HEK293 (cell line): Measurements from ENCODE around the gene GBF1.
"Not testable (repeated sequence)": the region's sequence is repeated elsewhere in the genome, so short reads cannot be mapped to it uniquely, and the experiment has no call there.

Source experiments
- CTCF ChIA-PET: fragments of 350-600 bp; formaldehyde crosslinking; extraction: SDS; loops from one replicate; lab custom pipeline; 2021; ENCODE audit warnings: antibody characterized with exemption; lab: Yijun Ruan, JAX
- POLR2A ChIA-PET: fragments of 300-600 bp; formaldehyde crosslinking; extraction: SDS; loops from one replicate; lab custom pipeline; 2020; ENCODE audit warnings: antibody characterized with exemption, inconsistent platforms; lab: Yijun Ruan, JAX
- H3K27ac ChIP-seq: fragments of 200-500 bp; sonication (Bioruptor generic); 2 replicates; pipeline ENCODE4 v1.5.1; 2014; ENCODE audit warnings: low read depth, low read length, control low read depth, inconsistent platforms; ENCODE audit errors: extremely low read depth
- H3K36me3 ChIP-seq, 2 experiments: fragments of 200-500 bp in 1 of 2; sonication (Bioruptor generic) in 1 of 2; 1 replicate in 1 of 2; 2 replicates in 1 of 2; pipeline ENCODE4 v1.5.1; 2014 to 2017; ENCODE audit warnings: inconsistent platforms in 2 of 2, low read length in 2 of 2; ENCODE audit not compliant: control insufficient read depth in 2 of 2, insufficient read depth in 1 of 2
- H3K4me1 ChIP-seq: fragments of 200-500 bp; sonication (Bioruptor generic); 2 replicates; pipeline ENCODE4 v1.5.1; 2014; ENCODE audit warnings: mild to moderate bottlenecking, low read length, inconsistent platforms; ENCODE audit not compliant: control insufficient read depth, insufficient read depth
- H3K4me3 ChIP-seq: 2 replicates; pipeline ENCODE4 v1.5.1; 2011; ENCODE audit warnings: low read depth, mild to moderate bottlenecking, control low read depth, low read length, moderate library complexity
- H3K9me3 ChIP-seq: fragments of 200-500 bp; sonication (Bioruptor generic); 2 replicates; pipeline ENCODE4 v1.5.1; 2014; ENCODE audit warnings: low read depth, low read length, inconsistent platforms; ENCODE audit not compliant: control insufficient read depth, insufficient read depth
- KLF9 ChIP-seq: fragments of 450-650 bp; formaldehyde crosslinking; IDR thresholded peaks from 2 replicates; pipeline ENCODE4 v1.5.1; 2016; ENCODE audit warnings: missing biosample characterization, missing genetic modification characterization, low read depth
- OVOL3 ChIP-seq: fragments of 450-650 bp; formaldehyde crosslinking; IDR thresholded peaks from 2 replicates; pipeline ENCODE4 v1.5.1; 2016; ENCODE audit warnings: missing biosample characterization, missing genetic modification characterization
- SCRT1 ChIP-seq: fragments of 450-650 bp; formaldehyde crosslinking; IDR thresholded peaks from 2 replicates; pipeline ENCODE4 v1.5.1; 2016; ENCODE audit warnings: missing biosample characterization, missing genetic modification characterization, borderline replicate concordance
- SCRT2 ChIP-seq: fragments of 450-650 bp; formaldehyde crosslinking; IDR thresholded peaks from 2 replicates; pipeline ENCODE4 v1.5.1; 2016; ENCODE audit warnings: missing biosample characterization, missing genetic modification characterization
- ZBTB20 ChIP-seq: fragments of 450-650 bp; formaldehyde crosslinking; IDR thresholded peaks from 2 replicates; pipeline ENCODE4 v1.5.1; 2016; ENCODE audit warnings: missing biosample characterization, missing genetic modification characterization
- ZNF146 ChIP-seq: fragments of 450-650 bp; formaldehyde crosslinking; IDR thresholded peaks from 2 replicates; pipeline ENCODE4 v1.5.1; 2016; ENCODE audit warnings: missing biosample characterization, missing genetic modification characterization
- ZNF2 ChIP-seq: fragments of 450-650 bp; formaldehyde crosslinking; IDR thresholded peaks from 2 replicates; pipeline ENCODE4 v1.5.1; 2016; ENCODE audit warnings: missing biosample characterization, missing genetic modification characterization
- ZNF280D ChIP-seq: fragments of 450-650 bp; formaldehyde crosslinking; IDR thresholded peaks from 2 replicates; pipeline ENCODE4 v1.5.1; 2016; ENCODE audit warnings: missing biosample characterization, missing genetic modification characterization
- ZNF335 ChIP-seq: fragments of 450-650 bp; formaldehyde crosslinking; conservative IDR thresholded peaks from 2 replicates; pipeline ENCODE4 v1.5.1; 2016; ENCODE audit warnings: missing biosample characterization, missing genetic modification characterization
- ZNF366 ChIP-seq: fragments of 450-650 bp; formaldehyde crosslinking; conservative IDR thresholded peaks from 2 replicates; pipeline ENCODE4 v1.5.1; 2016; ENCODE audit warnings: missing biosample characterization, missing genetic modification characterization
- ZNF544 ChIP-seq: fragments of 450-650 bp; formaldehyde crosslinking; IDR thresholded peaks from 2 replicates; pipeline ENCODE4 v1.5.0; 2017; ENCODE audit warnings: missing biosample characterization, missing genetic modification characterization
- ZNF561 ChIP-seq: fragments of 450-650 bp; IDR thresholded peaks from 2 replicates; pipeline ENCODE4 v1.5.1; 2018; ENCODE audit warnings: missing biosample characterization, missing genetic modification characterization, borderline replicate concordance
- ZNF623 ChIP-seq: fragments of 450-650 bp; formaldehyde crosslinking; IDR thresholded peaks from 2 replicates; pipeline ENCODE4 v1.5.1; 2016; ENCODE audit warnings: missing biosample characterization, missing genetic modification characterization
- ZSCAN18 ChIP-seq: fragments of 450-650 bp; formaldehyde crosslinking; IDR thresholded peaks from 2 replicates; pipeline ENCODE4 v1.5.1; 2016; ENCODE audit warnings: missing biosample characterization, missing genetic modification characterization
- TF ChIP-seq, protein P1 (sequence below): fragments of 450-650 bp; formaldehyde crosslinking; IDR thresholded peaks from 2 replicates; pipeline ENCODE4 v1.5.1; 2016; ENCODE audit warnings: missing biosample characterization, missing genetic modification characterization
- TF ChIP-seq, protein P2 (sequence below): fragments of 450-650 bp; formaldehyde crosslinking; IDR thresholded peaks from 2 replicates; pipeline ENCODE4 v1.5.1; 2016; ENCODE audit warnings: missing biosample characterization, missing genetic modification characterization, borderline replicate concordance

Gene GBF1

GRCh38 chr10:102208311-102209035 lies 36.9 kb upstream of the GBF1 start (continued):
- TF ChIP-seq ZNF280D: no peak
- TF ChIP-seq ZBTB20 (tag by site-specific recombination): peak; percentile 73
- peak; percentile 21; the same call in 1 of the 2 replicates for TF ChIP-seq ZNF335 (tag by site-specific recombination)
- TF ChIP-seq, protein P1, sequence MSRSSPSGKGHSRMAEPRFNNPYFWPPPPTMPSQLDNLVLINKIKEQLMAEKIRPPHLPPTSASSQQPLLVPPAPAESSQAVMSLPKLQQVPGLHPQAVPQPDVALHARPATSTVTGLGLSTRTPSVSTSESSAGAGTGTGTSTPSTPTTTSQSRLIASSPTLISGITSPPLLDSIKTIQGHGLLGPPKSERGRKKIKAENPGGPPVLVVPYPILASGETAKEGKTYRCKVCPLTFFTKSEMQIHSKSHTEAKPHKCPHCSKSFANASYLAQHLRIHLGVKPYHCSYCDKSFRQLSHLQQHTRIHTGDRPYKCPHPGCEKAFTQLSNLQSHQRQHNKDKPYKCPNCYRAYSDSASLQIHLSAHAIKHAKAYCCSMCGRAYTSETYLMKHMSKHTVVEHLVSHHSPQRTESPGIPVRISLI: no peak
- TF ChIP-seq ZNF623: no peak
- no peak for TF ChIP-seq KLF9 (tag by site-specific recombination)
- TF ChIP-seq ZSCAN18 (tag by site-specific recombination): no peak
- TF ChIP-seq ZNF2: no peak
- TF ChIP-seq, all 188 proteins: peak for 3

GRCh38 chr10:102211615-102212299 lies 33.6 kb upstream of the GBF1 start:
- CTCF ChIA-PET: interaction anchor here (0.6 to 1.1 kb wide), 3 partner anchors 12 to 42 kb away, joined by 3 to 5 read pairs (median 4); no protein-coding TSS in a partner anchor
- H3K27ac ChIP-seq: no peak overlapping the region
- H3K9me3 ChIP-seq: no peaks in the 10 kb centered on the region
- H3K36me3 ChIP-seq: no peaks in the 10 kb centered on the region
- H3K4me3 ChIP-seq: no peak overlapping the region
- POLR2A ChIA-PET: no interaction called here
- H3K4me1 ChIP-seq: 0 out of 2 replicates have a peak, but pooled peaks cover 2% of the 10 kb centered on the region
- TF ChIP-seq SCRT1: no peak
- TF ChIP-seq ZNF146 (tag by site-specific recombination): 0 out of 2 replicates have a peak, but pooled peaks have one; percentile 30

DNA sequence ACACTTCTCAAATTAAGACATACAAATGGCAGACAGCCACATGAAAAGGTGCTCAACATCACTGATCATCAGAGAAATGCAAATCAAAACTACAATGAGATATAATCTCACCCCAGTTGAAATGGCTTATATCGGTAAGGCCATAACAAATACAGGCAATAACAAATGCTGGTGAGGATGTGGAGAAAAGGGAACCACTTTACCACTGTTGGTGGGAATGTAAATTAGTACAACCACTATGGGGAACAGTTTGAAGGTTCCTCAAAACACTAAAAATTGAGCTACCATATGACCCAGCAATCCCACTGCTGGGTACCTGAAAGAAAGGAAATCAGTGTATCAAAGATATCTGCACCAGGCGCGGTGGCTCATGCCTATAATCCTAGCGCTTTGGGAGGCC lies 31.7 kb upstream of the GBF1 start:
- H3K4me3 ChIP-seq, POLR2A ChIA-PET, H3K36me3 ChIP-seq, H3K27ac ChIP-seq, CTCF ChIA-PET, H3K4me1 ChIP-seq, H3K9me3 ChIP-seq: not testable (repeated sequence)

DNA sequence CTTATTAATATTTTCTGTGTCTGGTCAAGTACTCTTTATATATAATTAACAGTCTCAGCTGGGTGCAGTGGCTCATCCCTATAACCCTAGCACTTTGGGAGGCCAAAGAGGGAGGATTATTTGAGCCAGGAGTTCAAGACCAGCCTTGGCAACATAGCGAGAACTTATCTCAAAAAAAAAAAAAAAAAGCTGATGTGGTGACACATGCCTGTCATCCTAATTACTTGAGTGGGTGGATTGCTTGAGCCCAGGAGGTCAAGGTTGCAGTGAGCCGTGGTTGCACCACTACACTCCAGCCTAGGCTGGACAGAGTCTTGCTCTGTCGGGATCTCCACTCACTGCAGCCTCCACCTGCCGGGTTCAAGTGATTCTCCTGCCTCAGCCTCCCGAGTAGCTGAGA lies 26.0 kb upstream of the GBF1 start:
- CTCF ChIA-PET: interaction anchor here (0.8 to 4.2 kb wide), 4 partner anchors 11 to 377 kb away, joined by 3 to 31 read pairs (median 9); no protein-coding TSS in a partner anchor
- POLR2A ChIA-PET: no interaction called here
- Histone ChIP-seq H3K36me3 (no peaks in the 10 kb centered on the region), H3K4me1 (no peaks in the 10 kb centered on the region), H3K4me3 (no peak overlapping the region), H3K27ac (no peak overlapping the region), H3K9me3 (no peaks in the 10 kb centered on the region)
- TF ChIP-seq, protein P2, sequence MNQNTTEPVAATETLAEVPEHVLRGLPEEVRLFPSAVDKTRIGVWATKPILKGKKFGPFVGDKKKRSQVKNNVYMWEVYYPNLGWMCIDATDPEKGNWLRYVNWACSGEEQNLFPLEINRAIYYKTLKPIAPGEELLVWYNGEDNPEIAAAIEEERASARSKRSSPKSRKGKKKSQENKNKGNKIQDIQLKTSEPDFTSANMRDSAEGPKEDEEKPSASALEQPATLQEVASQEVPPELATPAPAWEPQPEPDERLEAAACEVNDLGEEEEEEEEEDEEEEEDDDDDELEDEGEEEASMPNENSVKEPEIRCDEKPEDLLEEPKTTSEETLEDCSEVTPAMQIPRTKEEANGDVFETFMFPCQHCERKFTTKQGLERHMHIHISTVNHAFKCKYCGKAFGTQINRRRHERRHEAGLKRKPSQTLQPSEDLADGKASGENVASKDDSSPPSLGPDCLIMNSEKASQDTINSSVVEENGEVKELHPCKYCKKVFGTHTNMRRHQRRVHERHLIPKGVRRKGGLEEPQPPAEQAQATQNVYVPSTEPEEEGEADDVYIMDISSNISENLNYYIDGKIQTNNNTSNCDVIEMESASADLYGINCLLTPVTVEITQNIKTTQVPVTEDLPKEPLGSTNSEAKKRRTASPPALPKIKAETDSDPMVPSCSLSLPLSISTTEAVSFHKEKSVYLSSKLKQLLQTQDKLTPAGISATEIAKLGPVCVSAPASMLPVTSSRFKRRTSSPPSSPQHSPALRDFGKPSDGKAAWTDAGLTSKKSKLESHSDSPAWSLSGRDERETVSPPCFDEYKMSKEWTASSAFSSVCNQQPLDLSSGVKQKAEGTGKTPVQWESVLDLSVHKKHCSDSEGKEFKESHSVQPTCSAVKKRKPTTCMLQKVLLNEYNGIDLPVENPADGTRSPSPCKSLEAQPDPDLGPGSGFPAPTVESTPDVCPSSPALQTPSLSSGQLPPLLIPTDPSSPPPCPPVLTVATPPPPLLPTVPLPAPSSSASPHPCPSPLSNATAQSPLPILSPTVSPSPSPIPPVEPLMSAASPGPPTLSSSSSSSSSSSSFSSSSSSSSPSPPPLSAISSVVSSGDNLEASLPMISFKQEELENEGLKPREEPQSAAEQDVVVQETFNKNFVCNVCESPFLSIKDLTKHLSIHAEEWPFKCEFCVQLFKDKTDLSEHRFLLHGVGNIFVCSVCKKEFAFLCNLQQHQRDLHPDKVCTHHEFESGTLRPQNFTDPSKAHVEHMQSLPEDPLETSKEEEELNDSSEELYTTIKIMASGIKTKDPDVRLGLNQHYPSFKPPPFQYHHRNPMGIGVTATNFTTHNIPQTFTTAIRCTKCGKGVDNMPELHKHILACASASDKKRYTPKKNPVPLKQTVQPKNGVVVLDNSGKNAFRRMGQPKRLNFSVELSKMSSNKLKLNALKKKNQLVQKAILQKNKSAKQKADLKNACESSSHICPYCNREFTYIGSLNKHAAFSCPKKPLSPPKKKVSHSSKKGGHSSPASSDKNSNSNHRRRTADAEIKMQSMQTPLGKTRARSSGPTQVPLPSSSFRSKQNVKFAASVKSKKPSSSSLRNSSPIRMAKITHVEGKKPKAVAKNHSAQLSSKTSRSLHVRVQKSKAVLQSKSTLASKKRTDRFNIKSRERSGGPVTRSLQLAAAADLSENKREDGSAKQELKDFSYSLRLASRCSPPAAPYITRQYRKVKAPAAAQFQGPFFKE (tag by site-specific recombination): no peak
- no peak for TF ChIP-seq OVOL3 (tag by site-specific recombination)
- TF ChIP-seq ZNF366 (tag by site-specific recombination): no peak
- TF ChIP-seq ZNF544 (tag by site-specific recombination): no peak
- no peak for TF ChIP-seq SCRT2 (tag by site-specific recombination)
- TF ChIP-seq ZNF561: no peak
